ENCODE results near the gene CERS2.

- TF ChIP-seq MXI1 (IDR thresholded peaks at IDR 0.05; ENCODE audit: borderline replicate concordance, low read depth, low read length): no peak
- TF ChIP-seq, protein P1, sequence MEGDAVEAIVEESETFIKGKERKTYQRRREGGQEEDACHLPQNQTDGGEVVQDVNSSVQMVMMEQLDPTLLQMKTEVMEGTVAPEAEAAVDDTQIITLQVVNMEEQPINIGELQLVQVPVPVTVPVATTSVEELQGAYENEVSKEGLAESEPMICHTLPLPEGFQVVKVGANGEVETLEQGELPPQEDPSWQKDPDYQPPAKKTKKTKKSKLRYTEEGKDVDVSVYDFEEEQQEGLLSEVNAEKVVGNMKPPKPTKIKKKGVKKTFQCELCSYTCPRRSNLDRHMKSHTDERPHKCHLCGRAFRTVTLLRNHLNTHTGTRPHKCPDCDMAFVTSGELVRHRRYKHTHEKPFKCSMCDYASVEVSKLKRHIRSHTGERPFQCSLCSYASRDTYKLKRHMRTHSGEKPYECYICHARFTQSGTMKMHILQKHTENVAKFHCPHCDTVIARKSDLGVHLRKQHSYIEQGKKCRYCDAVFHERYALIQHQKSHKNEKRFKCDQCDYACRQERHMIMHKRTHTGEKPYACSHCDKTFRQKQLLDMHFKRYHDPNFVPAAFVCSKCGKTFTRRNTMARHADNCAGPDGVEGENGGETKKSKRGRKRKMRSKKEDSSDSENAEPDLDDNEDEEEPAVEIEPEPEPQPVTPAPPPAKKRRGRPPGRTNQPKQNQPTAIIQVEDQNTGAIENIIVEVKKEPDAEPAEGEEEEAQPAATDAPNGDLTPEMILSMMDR (conservative IDR thresholded peaks at IDR 0.05; ENCODE audit: low read depth, low read length): no peak
- no peak for TF ChIP-seq ELK1 (IDR thresholded peaks at IDR 0.05; ENCODE audit: borderline replicate concordance, low read depth, low read length)
- no peak for TF ChIP-seq POLR2A (IDR thresholded peaks at IDR 0.05; ENCODE audit: low read depth, low read length)
- TF ChIP-seq USF2 (IDR thresholded peaks at IDR 0.05; ENCODE audit: low read depth, low read length): no peak
- no peak for TF ChIP-seq SMC3 (IDR thresholded peaks at IDR 0.05; ENCODE audit: low read depth, low read length)
- no peak for TF ChIP-seq RAD21 (IDR thresholded peaks at IDR 0.05; ENCODE audit: low read length)
- no peak for TF ChIP-seq NFE2L2 (IDR thresholded peaks at IDR 0.05; ENCODE audit: low read depth, low read length)
- no peak for TF ChIP-seq FOS (IDR thresholded peaks at IDR 0.05; ENCODE audit: low read depth, low read length)
- TF ChIP-seq CEBPB (IDR thresholded peaks at IDR 0.05; ENCODE audit: low read depth, low read length): no peak
These were observed 10.5 kb downstream of the CERS2 start for GRCh38 chr1:150964164-150964489.
